ENCODE results near the gene TBC1D14.
A peak's percentile ranks its signal among the peaks of the same experiment; 100 is the strongest.

TBC1D14 gene

DNA sequence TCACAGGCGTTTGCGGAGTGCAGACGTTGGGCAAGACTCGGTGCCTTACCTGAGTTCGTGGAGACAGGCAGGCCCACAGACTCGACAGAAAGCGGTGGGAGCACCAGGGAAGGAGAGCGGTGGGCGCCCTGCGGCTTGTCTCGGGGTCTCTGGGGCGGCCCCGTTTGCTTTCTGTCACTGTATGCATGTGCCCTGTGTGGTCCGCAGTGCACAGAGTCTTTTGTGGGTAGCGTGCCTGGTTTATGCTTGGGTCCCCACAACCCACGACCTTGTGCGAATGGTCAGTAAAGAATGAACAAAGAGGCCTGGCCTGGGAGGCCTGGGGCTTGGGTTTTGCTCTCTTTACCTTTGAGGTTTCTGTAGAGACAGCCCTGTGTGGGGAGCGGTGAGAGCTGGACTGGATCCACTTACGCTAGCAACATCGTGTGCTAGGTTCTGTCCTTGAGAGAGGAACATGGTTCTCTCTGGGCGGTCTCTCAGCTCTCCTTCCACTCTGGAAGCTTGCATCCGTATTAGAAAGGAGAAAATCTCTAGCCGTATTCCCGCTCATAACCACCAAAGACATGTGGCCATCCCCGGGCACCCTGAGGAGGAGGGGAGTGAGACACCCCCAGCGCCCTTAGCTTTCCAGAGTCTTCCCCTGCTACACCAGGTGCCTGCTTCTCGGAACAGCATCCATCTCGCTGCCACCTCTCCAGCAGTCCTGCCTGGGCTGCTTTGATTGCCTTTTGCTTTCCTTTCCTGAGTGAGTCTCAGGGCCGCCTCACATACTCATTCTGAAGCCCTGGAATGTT lies 134.7 kb downstream of the TBC1D14 start:
- TF ChIP-seq POLR2A (IDR thresholded peaks at IDR 0.05; ENCODE audit: low read length) (no peak), GATA1 (IDR thresholded peaks at IDR 0.05; ENCODE audit: low read depth, low read length) (no peak)

GRCh38 chr4:7045553-7045952 lies 135.9 kb downstream of the TBC1D14 start:
- no peak for DNase-seq
- no peak for TF ChIP-seq GATA1 (IDR thresholded peaks at IDR 0.05; ENCODE audit: low read depth, low read length)
- no peak for TF ChIP-seq POLR2A (IDR thresholded peaks at IDR 0.05; ENCODE audit: low read length)

More for the DNA sequence above, 134.7 kb downstream of the TBC1D14 start:
- DNase-seq = peak in 1 of 2 experiments; percentile 46

DNA sequence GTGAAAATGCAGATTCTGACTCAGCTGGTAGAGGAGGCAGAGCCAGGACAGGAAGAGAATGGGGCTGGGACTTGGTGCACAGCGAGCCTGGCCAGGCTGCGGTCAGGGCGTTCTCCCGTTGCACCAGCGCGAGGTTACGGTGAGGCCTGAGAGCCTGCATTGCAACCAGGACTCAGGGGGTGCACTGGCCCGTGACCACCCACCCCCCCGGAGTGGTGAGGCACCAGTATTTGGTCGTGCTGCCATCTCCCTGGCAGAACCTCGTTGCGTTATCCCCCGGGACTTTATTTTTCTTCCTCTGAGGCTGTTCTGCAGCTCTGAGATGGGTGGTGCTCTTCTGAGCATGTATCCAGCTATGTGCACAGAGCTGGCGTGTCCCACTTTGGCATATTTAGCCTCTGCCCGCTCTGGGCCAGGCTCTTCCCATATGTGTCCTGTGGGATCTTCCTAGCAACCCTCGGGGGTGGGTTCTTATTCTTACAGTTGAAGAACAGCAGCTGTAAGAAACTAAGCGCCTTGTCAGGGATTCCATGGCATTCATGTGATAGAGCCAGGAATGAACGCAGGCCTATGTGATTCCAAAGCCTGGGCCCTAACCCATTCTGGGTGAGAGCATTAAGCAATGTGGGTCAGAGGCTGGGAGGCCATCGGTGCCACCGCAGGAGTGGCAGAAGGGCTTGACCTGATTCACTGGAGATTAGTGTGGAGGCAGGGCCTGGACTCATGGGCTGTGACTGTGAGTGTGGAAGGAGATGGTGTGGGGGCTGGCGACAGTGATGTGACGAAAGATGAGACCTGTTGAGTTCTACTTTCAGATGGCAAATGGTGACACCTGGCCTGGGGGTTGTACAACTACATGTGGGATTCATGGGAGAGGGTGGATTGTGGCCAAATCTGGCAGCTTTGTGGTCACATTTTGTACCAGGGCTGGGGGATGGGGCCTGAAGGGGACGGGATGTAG lies 136.6 kb downstream of the TBC1D14 start:
- no peak for DNase-seq
- no peak for TF ChIP-seq POLR2A (IDR thresholded peaks at IDR 0.05; ENCODE audit: low read length)
- no peak for TF ChIP-seq GATA1 (IDR thresholded peaks at IDR 0.05; ENCODE audit: low read depth, low read length)

GRCh38 chr4:7046971-7047370 lies 137.3 kb downstream of the TBC1D14 start:
- no peak for TF ChIP-seq POLR2A (IDR thresholded peaks at IDR 0.05; ENCODE audit: low read length)
- no peak for TF ChIP-seq GATA1 (IDR thresholded peaks at IDR 0.05; ENCODE audit: low read depth, low read length)
- DNase-seq = no peak

- no peak for DNase-seq
Measured at GRCh38 chr4:7048642-7049041, 139.0 kb downstream of the TBC1D14 start.

DNA sequence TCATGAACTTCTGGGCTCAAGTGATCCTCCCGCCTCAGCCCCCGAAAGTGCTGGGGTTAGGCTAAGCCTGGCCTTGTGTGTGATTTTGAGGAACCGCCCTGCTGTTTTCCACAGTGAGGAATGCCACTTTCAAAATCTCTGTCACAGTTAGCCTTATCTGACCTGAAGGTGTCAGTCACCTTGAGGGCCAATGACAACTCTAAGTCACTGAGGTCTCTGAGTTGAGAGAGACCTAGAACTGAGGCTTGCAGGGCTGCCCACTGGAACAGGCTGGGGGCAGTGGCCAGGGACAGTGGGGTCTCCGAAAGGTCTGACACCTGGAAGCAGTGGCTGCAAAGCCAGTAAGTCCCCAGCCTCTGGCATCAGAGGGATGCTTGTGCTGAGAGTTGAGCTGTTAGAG lies 139.7 kb downstream of the TBC1D14 start:
- no peak for DNase-seq
- TF ChIP-seq GATA1 (IDR thresholded peaks at IDR 0.05; ENCODE audit: low read depth, low read length) (no peak), POLR2A (IDR thresholded peaks at IDR 0.05; ENCODE audit: low read length) (no peak)

More at GRCh38 chr4:7048642-7049041, 139.0 kb downstream of the TBC1D14 start:
- TF ChIP-seq GATA1 (IDR thresholded peaks at IDR 0.05; ENCODE audit: low read depth, low read length) = no peak

GRCh38 chr4:7049739-7050138 lies 140.1 kb downstream of the TBC1D14 start:
- TF ChIP-seq POLR2A (IDR thresholded peaks at IDR 0.05; ENCODE audit: low read length) (no peak), GATA1 (IDR thresholded peaks at IDR 0.05; ENCODE audit: low read depth, low read length) (no peak)
- no peak for DNase-seq

- TF ChIP-seq GATA1 (IDR thresholded peaks at IDR 0.05; ENCODE audit: low read depth, low read length) (no peak), POLR2A (IDR thresholded peaks at IDR 0.05; ENCODE audit: low read length) (no peak)
- no peak for DNase-seq
Measured at GRCh38 chr4:7050481-7051143, 141.0 kb downstream of the TBC1D14 start.

DNA sequence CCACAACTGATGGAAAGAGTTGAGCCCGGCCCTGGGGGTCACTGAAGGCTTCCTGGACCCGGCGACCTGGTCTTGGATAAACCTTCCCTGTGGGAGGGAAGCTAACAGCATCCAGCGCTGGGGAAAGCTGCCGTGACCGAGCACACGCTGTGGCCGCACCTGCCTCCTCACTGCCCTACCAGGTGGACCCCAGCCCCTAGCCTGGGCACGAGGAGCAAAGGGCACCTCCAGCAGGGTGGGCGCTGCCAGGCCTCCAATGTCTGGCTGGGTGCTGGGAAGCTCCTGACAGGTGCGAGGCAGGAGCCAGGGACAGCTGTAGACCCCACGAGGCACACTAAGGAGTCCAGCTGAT lies 141.5 kb downstream of the TBC1D14 start:
- no peak for DNase-seq
- TF ChIP-seq POLR2A (IDR thresholded peaks at IDR 0.05; ENCODE audit: low read length) (no peak), GATA1 (IDR thresholded peaks at IDR 0.05; ENCODE audit: low read depth, low read length) (no peak)

- DNase-seq = no peak
- no peak for TF ChIP-seq GATA1 (IDR thresholded peaks at IDR 0.05; ENCODE audit: low read depth, low read length)
- TF ChIP-seq POLR2A (IDR thresholded peaks at IDR 0.05; ENCODE audit: low read length) = no peak
Measured at GRCh38 chr4:7051905-7052304, 142.3 kb downstream of the TBC1D14 start.

- no peak for TF ChIP-seq POLR2A (IDR thresholded peaks at IDR 0.05; ENCODE audit: low read length)
- no peak for TF ChIP-seq GATA1 (IDR thresholded peaks at IDR 0.05; ENCODE audit: low read depth, low read length)
Measured at GRCh38 chr4:7052313-7052712, 142.7 kb downstream of the TBC1D14 start.

DNA sequence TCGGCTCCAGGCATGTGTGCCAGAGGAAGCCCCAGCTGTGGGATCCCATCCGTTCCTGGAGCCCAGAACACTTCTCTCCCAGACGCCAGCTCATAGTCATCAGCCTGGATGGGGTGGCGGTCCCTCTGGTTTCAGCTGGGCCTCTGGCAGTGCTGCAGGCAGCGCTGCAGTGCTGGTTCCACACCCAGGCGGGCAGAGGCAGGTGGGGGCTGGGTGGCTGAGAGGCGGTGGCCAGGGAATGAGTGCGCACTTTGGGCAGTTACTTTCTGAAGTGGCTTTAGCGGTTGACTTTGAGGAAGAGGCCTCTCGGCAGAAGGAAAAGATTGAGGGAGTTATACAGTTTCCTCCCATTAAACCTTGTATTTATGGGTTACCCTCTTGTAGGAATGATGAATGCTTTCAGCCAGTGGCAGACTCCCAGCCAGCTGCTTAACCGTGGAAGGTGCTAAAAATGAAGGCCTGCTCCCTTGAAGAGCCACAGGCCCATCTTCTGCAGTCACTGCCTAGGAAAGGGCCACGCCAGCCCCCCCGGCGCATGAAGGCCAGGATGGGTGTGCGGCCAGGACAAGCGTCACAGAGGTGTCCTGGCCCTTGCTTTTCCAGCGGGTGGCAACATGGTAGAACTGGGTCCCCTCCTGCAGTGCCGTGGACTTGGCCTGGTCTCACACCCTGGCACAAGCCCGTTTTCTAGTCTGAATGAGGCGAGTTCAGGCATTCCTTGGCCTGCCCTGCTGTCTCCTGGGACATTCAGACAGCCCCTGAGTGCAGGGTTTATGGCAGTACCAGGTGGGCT lies 143.5 kb downstream of the TBC1D14 start:
- DNase-seq = peak; percentile 88 to 93
- TF ChIP-seq GATA1 (IDR thresholded peaks at IDR 0.05; ENCODE audit: low read depth, low read length) = no peak
- TF ChIP-seq POLR2A (IDR thresholded peaks at IDR 0.05; ENCODE audit: low read length) = no peak

More at GRCh38 chr4:7052313-7052712, 142.7 kb downstream of the TBC1D14 start:
- no peak for DNase-seq

All from erythroblast (primary cell).